ENCODE data around the gene RAD51AP2. TPM values are rescaled to one million over a fixed set of nuclear protein-coding genes. Genes with fewer than 3 reads are reported as not detected.
A peak's percentile ranks its signal among the peaks of the same experiment; 100 is the strongest.
"Not testable (repeated sequence)": the region's sequence is repeated elsewhere in the genome, so short reads cannot be mapped to it uniquely, and the experiment has no call there.

RAD51AP2 gene
- total RNA-seq: under 1 TPM in 1 of 2 donors, not detected in 1; 0.46 TPM
- not detected for polyA plus RNA-seq
- long read RNA-seq, donor 1, partial matches to known transcripts: 0 of 1 reads
- long read RNA-seq, donor 1, other reads (novel, unspliced or antisense): 0 of 1 reads
- long read RNA-seq, donor 2: 0 reads
- long read RNA-seq, donor 3: 0 reads
- long read RNA-seq, donor 4: 0 reads
- long read RNA-seq, donor 5: 0 reads

DNA sequence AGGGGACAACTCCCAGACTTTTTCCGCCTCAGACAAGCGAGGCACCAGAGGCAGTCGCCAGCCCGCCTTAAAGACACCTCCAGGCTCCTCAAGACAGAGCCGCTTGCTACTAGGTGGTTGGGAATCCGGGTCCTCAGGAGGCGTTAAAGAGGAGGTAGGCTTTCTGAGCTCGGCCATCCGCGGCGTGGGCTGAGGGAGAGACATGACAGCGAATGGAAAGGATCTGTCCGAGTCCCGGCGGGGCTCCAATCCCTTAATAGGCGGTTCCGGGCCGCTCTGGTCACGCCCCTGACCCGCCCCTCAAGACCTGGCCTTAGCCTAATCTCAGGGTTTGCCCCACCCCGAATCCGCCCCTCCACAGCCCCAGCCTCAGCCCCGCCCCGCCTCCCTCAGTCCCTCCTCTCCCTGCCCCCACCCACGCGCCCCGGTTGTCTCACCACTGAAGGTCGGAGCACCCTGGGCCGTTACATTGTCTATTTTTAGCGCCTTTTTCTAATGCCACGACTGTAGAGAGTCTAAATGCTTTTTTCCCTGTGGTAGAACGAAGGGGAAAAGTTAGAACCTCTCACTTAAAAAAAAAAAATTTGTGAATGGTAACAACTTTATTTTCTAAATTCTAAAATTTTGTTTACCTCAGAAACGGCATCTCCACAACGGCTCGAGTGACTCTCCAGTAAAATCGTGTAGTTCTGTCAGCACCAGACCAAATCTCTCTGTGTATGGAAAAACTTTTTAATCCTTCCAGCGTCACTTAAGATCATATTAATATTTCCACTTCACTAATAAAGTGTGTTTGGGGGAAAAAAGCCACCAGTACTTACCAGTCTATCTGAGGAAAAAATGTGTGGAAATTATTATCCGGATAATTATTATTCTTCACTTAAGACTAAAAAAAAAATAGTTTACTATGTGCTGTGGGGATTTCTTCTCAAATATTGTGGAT is at the start of gene RAD51AP2:
Gene RAD51AP2 (minus strand): TSS at position 229 of the 943 bp plus-strand sequence. CDS start 25 bp downstream, at position 204.
- Histone ChIP-seq H3K27ac (ENCODE audit: low read depth in 1 of 2, low read length in 1 of 2) (peak within 1 kb of the TSS; percentile 53 to 88), H3K9ac (ENCODE audit: insufficient read depth in 1 of 2, low read length in 2 of 2) (peak within 1 kb of the TSS; percentile 61 to 66), H3K9me3 (ENCODE audit: control insufficient read depth in 4 of 4, insufficient read depth in 3 of 4, low read length in 3 of 4) (no peaks in the 10 kb centered on the region), H3K4me3 (peak within 1 kb of the TSS; percentile 39), H3K4me1 (ENCODE audit: control insufficient read depth in 5 of 5, insufficient read depth in 5 of 5, low read length in 5 of 5) (peaks cover 0 to 20% (median 0%) of the 10 kb centered on the region in 5 donors), H3K27me3 (ENCODE audit: control insufficient read depth in 3 of 3, insufficient read depth in 3 of 3, low read length in 2 of 3) (no peaks in the 10 kb centered on the region), H3K36me3 (ENCODE audit: control insufficient read depth in 4 of 4, insufficient read depth in 4 of 4, low read length in 4 of 4) (no peaks in the 10 kb centered on the region)
- WGBS, 2 donors: 5% methylated on average over 37 to 38 of the region's 38 CpGs
- TF ChIP-seq CTCF (IDR thresholded peaks at IDR 0.05; ENCODE audit: control extremely low read depth, extremely low read depth): no peak
- peak; percentile 90 to 92 (median 92) for DNase-seq
- peak; percentile 100 for ATAC-seq (ENCODE audit: insufficient read depth, low FRiP score)

DNA sequence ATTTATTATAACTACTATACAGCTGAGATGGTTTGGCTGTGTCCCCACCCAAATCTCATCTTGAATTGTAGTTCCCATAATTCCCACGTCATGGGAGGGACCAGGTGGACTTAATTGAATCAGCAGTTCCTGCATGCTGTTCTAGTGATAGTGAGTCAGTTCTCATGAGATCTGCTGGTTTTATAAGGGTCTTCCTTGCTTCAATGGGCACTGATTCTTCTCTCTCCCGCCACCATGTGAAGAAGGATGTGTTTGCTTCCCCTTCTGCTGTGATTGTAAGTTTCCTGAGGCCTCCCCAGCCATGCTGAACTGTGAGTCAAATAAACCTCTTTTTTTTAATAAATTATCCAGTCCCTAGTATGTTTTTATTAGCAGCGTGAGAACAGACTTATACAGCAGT is 47.5 kb upstream of the RAD51AP2 start:
- H3K36me3 ChIP-seq (ENCODE audit: control insufficient read depth in 4 of 4, insufficient read depth in 4 of 4, low read length in 4 of 4); H3K27me3 ChIP-seq (ENCODE audit: control insufficient read depth in 3 of 3, insufficient read depth in 3 of 3, low read length in 2 of 3); H3K4me3 ChIP-seq; H3K9me3 ChIP-seq (ENCODE audit: control insufficient read depth in 4 of 4, insufficient read depth in 3 of 4, low read length in 3 of 4); DNase-seq; H3K4me1 ChIP-seq (ENCODE audit: control insufficient read depth in 5 of 5, insufficient read depth in 5 of 5, low read length in 5 of 5); ATAC-seq (ENCODE audit: insufficient read depth, low FRiP score); H3K27ac ChIP-seq (ENCODE audit: low read depth in 1 of 2, low read length in 1 of 2); H3K9ac ChIP-seq (ENCODE audit: insufficient read depth in 1 of 2, low read length in 2 of 2): not testable (repeated sequence)
- WGBS, 2 donors: 92 to 94% methylated on average over 3 of the region's 3 CpGs

GRCh38 chr2:17558878-17559277 is 40.6 kb upstream of the RAD51AP2 start:
- ATAC-seq (ENCODE audit: insufficient read depth, low FRiP score) (no peak), DNase-seq (no peak)
- H3K9ac ChIP-seq (ENCODE audit: insufficient read depth in 1 of 2, low read length in 2 of 2): no peak overlapping the region
- H3K4me1 ChIP-seq (ENCODE audit: control insufficient read depth in 5 of 5, insufficient read depth in 5 of 5, low read length in 5 of 5): no peaks in the 10 kb centered on the region
- WGBS, 2 donors: 93 to 94% methylated on average over 3 of the region's 3 CpGs
- H3K27me3 ChIP-seq (ENCODE audit: control insufficient read depth in 3 of 3, insufficient read depth in 3 of 3, low read length in 2 of 3): no peaks in the 10 kb centered on the region
- TF ChIP-seq CTCF (IDR thresholded peaks at IDR 0.05; ENCODE audit: control extremely low read depth, extremely low read depth): no peak
- H3K36me3 ChIP-seq (ENCODE audit: control insufficient read depth in 4 of 4, insufficient read depth in 4 of 4, low read length in 4 of 4): no peaks in the 10 kb centered on the region
- no peaks in the 10 kb centered on the region for H3K9me3 ChIP-seq (ENCODE audit: control insufficient read depth in 4 of 4, insufficient read depth in 3 of 4, low read length in 3 of 4)
- H3K27ac ChIP-seq (ENCODE audit: low read depth in 1 of 2, low read length in 1 of 2): no peak overlapping the region
- no peak overlapping the region for H3K4me3 ChIP-seq

DNA sequence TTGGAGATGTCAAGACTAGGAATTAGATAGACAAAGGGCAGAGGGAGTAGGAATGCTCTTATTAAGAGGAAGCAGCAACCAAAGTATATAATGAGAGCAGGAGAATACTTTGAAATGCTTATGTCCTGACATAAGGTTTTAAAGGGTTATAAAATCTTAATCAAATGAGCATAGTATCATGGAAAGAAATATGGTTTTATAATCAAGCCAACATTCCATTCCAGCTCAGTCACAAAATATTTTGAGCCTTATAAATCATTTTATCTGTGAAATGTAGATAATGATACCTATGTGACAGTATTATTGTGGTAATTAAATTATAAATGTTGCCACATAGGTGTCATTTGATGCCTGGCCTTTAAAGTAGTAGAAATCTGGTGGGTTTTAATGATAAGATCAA is 39.8 kb upstream of the RAD51AP2 start:
- H3K9me3 ChIP-seq (ENCODE audit: control insufficient read depth in 4 of 4, insufficient read depth in 3 of 4, low read length in 3 of 4): no peaks in the 10 kb centered on the region
- no peak overlapping the region for H3K4me3 ChIP-seq
- no peaks in the 10 kb centered on the region for H3K27me3 ChIP-seq (ENCODE audit: control insufficient read depth in 3 of 3, insufficient read depth in 3 of 3, low read length in 2 of 3)
- no peaks in the 10 kb centered on the region for H3K4me1 ChIP-seq (ENCODE audit: control insufficient read depth in 5 of 5, insufficient read depth in 5 of 5, low read length in 5 of 5)
- DNase-seq: no peak
- H3K9ac ChIP-seq (ENCODE audit: insufficient read depth in 1 of 2, low read length in 2 of 2): no peak overlapping the region
- TF ChIP-seq CTCF (IDR thresholded peaks at IDR 0.05; ENCODE audit: control extremely low read depth, extremely low read depth): no peak
- no peaks in the 10 kb centered on the region for H3K36me3 ChIP-seq (ENCODE audit: control insufficient read depth in 4 of 4, insufficient read depth in 4 of 4, low read length in 4 of 4)
- H3K27ac ChIP-seq (ENCODE audit: low read depth in 1 of 2, low read length in 1 of 2): no peak overlapping the region
- no peak for ATAC-seq (ENCODE audit: insufficient read depth, low FRiP score)
